ENCODE results near the gene BDKRB2. TPM values are rescaled to one million over a fixed set of nuclear protein-coding genes. Genes with fewer than 3 reads are reported as not detected.

BDKRB2 gene
- total RNA-seq, 1 experiment from 2014 or later: 0.15 TPM

DNA sequence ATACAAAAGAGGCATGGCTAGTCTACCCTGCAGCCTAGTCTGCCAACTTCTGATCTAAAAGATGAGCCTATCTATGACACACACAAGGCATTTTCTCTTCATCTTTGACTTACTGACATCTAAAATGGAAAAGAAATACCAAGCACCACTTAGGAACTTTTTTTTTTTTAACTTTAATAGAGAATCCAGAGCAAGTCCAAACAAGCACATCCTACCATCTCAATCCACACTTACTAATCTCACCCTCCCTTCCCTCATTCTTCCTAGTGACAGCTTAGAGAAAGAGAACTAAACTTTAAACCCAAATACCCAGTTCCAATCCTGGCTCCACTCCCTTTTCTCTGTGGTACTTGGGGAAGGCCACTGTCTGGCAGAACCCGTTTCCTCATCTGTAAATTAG, 83.2 kb downstream of the BDKRB2 start:
- Histone ChIP-seq H4K8ac (replicated peaks; ENCODE audit: insufficient read length, low read depth, low read length) (no peak overlapping the region), H3K23ac (ENCODE audit: insufficient read length, low read depth, low read length) (no peak overlapping the region), H2BK12ac (ENCODE audit: insufficient read length, low read depth, low read length) (no peak overlapping the region), H3K4me1 (ENCODE audit: insufficient read depth, low read length) (no peaks in the 10 kb centered on the region), H4K5ac (ENCODE audit: insufficient read length, low read depth, low read length) (no peak overlapping the region), H3K4ac (ENCODE audit: low read depth, low read length) (no peak overlapping the region), H2BK20ac (ENCODE audit: low read depth, low read length, poor library complexity, severe bottlenecking) (no peak overlapping the region), H2BK120ac (ENCODE audit: low read depth, low read length, poor library complexity, severe bottlenecking) (no peak overlapping the region), H3K56ac (ENCODE audit: insufficient read length, low read depth, low read length) (no peak overlapping the region), H3K4me2 (ENCODE audit: insufficient read depth, insufficient read length, low read length) (no peak overlapping the region), H3K9ac (ENCODE audit: extremely low read depth, insufficient read length, low read length) (no peak overlapping the region), H2BK15ac (ENCODE audit: low read depth, low read length) (no peak overlapping the region), H2BK5ac (ENCODE audit: insufficient read length, low read length) (no peak overlapping the region), H2AFZ (ENCODE audit: low read length) (no peak overlapping the region), H3K27me3 (ENCODE audit: insufficient read depth, low read length) (no peaks in the 10 kb centered on the region), H3K27ac (ENCODE audit: insufficient read length, low read depth, low read length) (no peak overlapping the region), H2AK5ac (ENCODE audit: insufficient read length, low read length) (no peak overlapping the region), H3K18ac (ENCODE audit: insufficient read length, low read depth, low read length) (no peak overlapping the region), H3K23me2 (ENCODE audit: insufficient read length, low read depth, low read length, poor library complexity, severe bottlenecking) (no peaks in the 10 kb centered on the region), H3K79me1 (ENCODE audit: insufficient read depth, low read depth, low read length, poor library complexity, severe bottlenecking) (no peaks in the 10 kb centered on the region), H4K91ac (ENCODE audit: insufficient read length, low read depth, low read length) (no peak overlapping the region), H3K79me2 (ENCODE audit: insufficient read depth, low read length) (no peaks in the 10 kb centered on the region), H3T11ph (ENCODE audit: low read length) (no peak overlapping the region), H3K14ac (ENCODE audit: insufficient read depth, low read length) (no peak overlapping the region), H4K20me1 (ENCODE audit: control insufficient read depth, insufficient read depth, insufficient read length) (no peaks in the 10 kb centered on the region), H3K9me3 (ENCODE audit: control insufficient read depth, low read depth, low read length) (no peaks in the 10 kb centered on the region)
- Mint-ChIP-seq H3K4me1 (peaks cover 0 to 4% of the 10 kb centered on the region in 2 experiments; a peak in 1 of 4 replicates), H3K4me3 (no peak overlapping the region), H3K27ac (peak overlapping the region in 1 of 3 experiments; percentile 47; a peak in 2 of 7 replicates), H3K9me3 (no peaks in the 10 kb centered on the region), H3K36me3 (ENCODE audit: insufficient read depth in 1 of 3, low read depth in 3 of 3) (peaks cover 0 to 23% (median 22%) of the 10 kb centered on the region in 3 experiments; a peak in 5 of 7 replicates), H3K27me3 (ENCODE audit: low read depth) (no peaks in the 10 kb centered on the region)
- no peak for DNase-seq
- WGBS (ENCODE audit: extremely low coverage, insufficient read length, low lambda C conversion rate): no CpG with 5 or more reads among the region's 1 CpG
- TF ChIP-seq, protein P1, sequence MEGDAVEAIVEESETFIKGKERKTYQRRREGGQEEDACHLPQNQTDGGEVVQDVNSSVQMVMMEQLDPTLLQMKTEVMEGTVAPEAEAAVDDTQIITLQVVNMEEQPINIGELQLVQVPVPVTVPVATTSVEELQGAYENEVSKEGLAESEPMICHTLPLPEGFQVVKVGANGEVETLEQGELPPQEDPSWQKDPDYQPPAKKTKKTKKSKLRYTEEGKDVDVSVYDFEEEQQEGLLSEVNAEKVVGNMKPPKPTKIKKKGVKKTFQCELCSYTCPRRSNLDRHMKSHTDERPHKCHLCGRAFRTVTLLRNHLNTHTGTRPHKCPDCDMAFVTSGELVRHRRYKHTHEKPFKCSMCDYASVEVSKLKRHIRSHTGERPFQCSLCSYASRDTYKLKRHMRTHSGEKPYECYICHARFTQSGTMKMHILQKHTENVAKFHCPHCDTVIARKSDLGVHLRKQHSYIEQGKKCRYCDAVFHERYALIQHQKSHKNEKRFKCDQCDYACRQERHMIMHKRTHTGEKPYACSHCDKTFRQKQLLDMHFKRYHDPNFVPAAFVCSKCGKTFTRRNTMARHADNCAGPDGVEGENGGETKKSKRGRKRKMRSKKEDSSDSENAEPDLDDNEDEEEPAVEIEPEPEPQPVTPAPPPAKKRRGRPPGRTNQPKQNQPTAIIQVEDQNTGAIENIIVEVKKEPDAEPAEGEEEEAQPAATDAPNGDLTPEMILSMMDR (conservative IDR thresholded peaks at IDR 0.05): no peak

Other genes with a start within 250 kb of the BDKRB2 start
- 5.7 and 7.7 TPM in 2 replicates for gene C14orf132, start 165.5 kb upstream of the BDKRB2 start, total RNA-seq (2021)
- not detected in 2 replicates for gene BDKRB1, start 51.4 kb downstream of the BDKRB2 start, total RNA-seq (2021)
- gene ATG2B, start 158.5 kb downstream of the BDKRB2 start, total RNA-seq (2021): 10.9 and 12.6 TPM in 2 replicates
- 28.6 and 34.0 TPM in 2 replicates for gene GSKIP, start 158.7 kb downstream of the BDKRB2 start, total RNA-seq (2021)
- gene AK7, start 187.3 kb downstream of the BDKRB2 start, total RNA-seq (2021): 2.3 and 2.5 TPM in 2 replicates